Endometrial microvascular endothelial cells (primary cell): ENCODE measurements around the gene TOPORS. TPM values are rescaled to one million over a fixed set of nuclear protein-coding genes. Genes with fewer than 3 reads are reported as not detected.
"Not testable (repeated sequence)": the region's sequence is repeated elsewhere in the genome, so short reads cannot be mapped to it uniquely, and the experiment has no call there.

Source experiments
- in situ Hi-C: cut with HindIII; loops from 2 replicates; pipeline ENCODE4 v1.10.0; 2017; ENCODE audit warnings: low sequenced_read_pairs, low pct_unique_long_range_greater_than_20kb; ENCODE audit errors: inconsistent ontology term
- total RNA-seq: library from RNA; depleted of rRNA; stranded (reverse); fragments of >200 nt; gene quantifications from one replicate; pipeline ENCODE4 v1.2.3, GENCODE V29; 2015; ENCODE audit errors: inconsistent ontology term

Gene TOPORS
- 16.5 TPM for total RNA-seq

DNA sequence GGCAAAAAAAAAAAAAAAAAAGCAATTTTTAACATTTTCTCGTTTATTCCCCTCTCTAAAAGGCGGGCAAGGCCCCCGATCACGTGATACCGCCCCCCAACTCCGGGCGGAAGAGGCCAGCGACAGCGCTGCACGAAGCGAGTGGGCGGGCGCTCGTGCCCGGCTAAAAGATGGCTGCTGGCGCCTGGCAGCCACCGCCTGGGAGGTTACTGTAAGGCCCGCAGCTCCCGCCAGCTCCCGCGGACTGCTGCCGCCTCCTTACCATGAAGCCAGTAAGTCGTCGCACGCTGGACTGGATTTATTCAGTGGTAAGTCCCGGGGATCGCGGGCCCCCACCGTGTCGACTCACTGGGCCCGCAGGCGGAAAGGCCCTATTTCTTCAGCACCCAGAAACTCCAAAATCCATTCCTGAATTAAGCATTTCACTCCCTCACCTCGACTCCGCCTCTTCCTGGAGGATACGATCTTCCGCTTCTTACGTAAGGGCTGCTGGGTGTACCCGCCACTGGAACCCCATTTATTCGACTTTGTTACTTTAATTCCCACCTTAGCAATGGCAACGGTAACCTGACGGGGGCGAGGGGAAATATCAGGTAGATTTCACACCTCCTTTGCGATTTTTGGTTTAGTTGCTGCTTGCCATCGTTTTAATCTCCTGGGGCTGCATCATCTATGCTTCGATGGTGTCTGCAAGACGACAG, at the start of gene TOPORS, which contains the start of gene SMIM27:
Gene TOPORS, minus strand, starts transcription at position 415 of the 701 bp plus-strand sequence. Its CDS starts 150 bp downstream, at position 265.
Gene SMIM27, plus strand, starts transcription at position 156 of the 701 bp plus-strand sequence. Its CDS starts 108 bp downstream, at position 264.
- in situ Hi-C loops: no loop called here

DNA sequence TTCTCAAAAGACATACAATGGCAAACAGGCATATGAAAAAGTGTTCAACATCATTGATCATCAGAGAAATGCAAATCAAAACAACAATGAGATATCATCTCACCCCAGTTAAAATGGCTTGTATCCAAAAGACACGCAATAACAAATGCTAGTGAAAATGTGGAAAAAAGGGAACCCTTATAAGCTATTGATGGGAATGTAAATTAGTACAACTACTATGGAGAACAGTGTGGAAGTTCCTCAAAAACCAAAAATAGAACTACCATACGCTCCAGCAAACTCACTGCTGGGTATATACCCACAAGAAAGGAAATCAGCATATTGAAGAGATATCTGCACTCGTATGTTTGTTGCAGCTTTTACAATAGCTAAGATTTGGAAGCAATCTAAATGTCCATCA, 46.6 kb upstream of the TOPORS start:
- in situ Hi-C loops: not testable (repeated sequence)

DNA sequence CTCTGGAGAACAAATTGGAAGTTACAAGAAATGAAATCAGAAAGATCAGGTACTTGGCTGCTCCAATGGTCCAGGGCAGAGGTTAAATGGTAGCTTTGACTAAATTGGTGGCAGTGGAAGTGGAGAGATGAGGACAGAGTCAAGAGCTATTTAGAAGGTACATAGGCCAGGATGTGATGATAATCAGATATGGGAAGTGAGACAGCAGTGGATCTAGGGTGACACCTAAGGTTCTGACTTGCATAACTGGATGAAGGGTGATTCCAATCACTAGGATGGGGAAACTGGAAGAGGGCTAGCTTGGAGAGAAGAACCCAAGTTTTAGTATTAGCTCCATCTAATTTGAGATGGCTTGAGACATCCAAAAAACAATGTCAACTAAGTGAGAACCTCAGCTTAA, 44.5 kb upstream of the TOPORS start:
- in situ Hi-C loops: no loop called here

DNA sequence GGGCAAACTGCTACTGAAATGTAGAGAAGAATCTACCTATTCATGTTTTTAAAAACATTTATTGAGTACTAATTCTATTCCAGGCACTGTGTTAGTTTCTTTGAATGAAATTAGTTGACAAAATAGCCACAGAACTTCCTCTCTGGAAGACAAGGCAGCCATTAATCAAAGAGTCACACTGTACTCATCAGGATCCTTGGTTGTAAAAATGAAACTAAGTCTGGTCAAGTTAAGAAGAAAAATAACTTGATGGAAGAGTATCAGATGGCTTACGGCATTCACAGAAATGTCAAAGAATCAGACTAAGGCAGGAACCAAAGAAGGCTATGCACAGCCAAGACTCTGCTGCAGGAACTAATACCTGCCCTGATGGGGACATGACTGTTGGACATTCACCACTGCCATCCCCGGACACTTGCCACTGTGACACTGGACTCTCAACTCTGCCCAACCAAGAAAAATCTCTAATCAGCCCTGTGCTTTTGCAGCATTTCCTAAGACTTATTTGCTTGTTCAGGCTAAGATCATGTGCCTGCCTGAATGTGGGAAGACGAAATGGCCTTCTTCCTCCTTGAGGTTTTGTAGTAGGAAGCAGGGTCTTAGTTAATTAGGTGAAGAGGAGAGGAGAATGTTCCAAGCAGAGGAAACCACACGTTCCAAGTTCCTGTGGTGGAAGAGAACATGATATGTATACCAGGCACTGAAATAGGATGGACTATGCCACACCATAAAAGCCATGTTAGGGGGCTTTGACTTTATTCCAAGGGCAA, 43.9 kb upstream of the TOPORS start:
- in situ Hi-C loops: no loop called here

DNA sequence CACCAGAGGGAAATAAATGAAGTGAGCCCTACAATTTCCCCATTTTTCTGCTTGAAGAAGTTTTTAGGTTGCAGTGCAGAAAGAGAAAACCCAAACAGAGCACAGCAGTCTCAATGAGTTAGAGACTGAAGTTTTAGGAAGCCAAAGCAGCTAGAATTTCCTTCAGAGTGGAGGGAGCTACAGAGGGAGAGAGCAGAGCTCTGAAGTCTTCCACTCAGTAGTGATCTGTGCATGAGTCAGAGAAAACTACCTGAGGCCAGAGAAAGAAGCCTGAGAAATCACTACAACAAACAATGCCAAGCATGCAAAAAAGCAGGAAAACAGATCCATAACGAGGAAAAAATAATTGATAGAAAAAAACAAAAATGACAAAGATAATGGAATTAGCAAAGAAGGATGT, 38.5 kb upstream of the TOPORS start:
- in situ Hi-C loops: no loop called here

DNA sequence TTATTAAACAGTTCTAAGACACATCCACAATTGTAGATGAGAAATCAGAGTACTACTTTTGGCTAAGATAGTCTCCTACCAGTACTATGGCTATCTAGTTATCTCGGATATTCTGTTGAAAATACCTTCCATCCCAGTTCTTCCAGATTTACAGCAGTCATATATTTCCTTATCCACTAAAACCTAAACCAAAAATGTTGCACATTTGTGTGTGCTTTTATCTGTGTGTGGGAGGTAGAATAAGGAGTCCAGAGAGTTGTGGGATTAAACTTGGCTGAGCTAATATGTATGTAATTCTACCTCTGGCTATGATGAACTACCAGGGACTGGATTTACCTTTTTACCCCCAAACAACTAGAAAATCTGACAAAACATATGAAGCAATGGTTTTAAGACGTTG, 38.1 kb upstream of the TOPORS start:
- in situ Hi-C loops: no loop called here

DNA sequence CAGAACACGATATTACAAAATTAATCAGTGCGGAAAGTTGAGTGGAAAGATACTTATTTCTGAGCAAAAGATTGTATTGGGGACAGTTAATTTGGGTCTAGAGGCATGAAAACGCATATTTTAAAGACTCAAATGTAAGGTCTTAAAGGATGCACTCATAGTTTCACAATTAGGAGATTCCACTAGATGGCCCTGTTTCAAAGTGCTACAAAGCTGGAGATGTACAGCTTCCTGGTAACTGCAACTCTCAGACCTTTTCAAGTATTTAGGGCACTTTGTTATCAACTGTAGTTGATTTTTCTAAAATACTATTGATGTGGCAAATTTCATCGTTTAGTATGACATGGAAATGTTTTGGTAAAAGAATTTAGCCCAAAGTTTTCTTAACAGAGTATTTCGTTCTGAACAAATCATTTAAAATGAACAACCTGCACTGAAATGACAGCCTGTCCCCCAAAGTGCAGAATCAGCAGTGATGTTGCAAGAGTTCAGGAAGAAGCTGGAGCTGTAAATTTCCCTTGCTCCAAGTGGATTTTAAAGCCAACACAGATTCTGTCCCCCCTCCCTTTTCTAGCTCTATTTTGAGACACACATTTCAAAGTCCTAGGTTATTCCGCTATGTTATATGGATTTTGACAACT, 36.8 kb upstream of the TOPORS start:
- in situ Hi-C loops: no loop called here

DNA sequence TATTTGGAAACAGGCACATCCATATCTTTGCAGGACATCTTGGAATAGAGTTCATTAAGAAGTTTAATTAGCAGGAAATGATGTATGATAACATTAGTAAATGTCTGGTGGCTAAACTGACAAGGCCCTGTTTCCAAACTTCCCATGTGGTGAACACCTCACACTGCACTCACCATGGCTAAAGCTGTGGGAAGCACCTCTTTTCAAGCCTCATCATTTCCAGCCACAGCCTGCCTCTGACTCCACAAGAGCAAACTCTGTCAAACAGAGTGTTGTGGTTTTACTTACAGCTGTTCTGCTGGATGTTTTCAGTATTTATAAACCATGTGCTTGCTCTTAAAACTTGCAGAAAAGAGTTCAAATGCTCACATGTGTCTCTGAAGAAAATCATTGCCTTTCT, 35.5 kb upstream of the TOPORS start:
- in situ Hi-C loops: no loop called here

DNA sequence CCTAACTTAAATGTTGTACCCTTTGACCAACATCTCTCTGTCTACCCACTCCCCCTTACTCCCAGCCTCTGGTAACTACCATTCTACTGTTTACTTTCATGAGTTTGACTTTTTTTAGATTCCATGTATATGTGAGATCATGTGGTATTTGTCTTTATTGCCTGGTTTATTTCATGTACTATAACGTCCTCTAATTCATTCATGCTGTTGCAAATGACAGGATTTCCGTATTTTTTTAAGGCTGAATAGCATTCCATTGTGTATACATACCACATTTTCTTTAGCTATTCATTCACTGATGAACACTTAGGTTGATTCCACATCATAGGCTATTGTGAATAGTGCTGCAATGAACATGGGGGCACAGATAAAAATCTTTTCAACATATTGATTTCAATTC, 32.4 kb upstream of the TOPORS start:
- in situ Hi-C loops: no loop called here

DNA sequence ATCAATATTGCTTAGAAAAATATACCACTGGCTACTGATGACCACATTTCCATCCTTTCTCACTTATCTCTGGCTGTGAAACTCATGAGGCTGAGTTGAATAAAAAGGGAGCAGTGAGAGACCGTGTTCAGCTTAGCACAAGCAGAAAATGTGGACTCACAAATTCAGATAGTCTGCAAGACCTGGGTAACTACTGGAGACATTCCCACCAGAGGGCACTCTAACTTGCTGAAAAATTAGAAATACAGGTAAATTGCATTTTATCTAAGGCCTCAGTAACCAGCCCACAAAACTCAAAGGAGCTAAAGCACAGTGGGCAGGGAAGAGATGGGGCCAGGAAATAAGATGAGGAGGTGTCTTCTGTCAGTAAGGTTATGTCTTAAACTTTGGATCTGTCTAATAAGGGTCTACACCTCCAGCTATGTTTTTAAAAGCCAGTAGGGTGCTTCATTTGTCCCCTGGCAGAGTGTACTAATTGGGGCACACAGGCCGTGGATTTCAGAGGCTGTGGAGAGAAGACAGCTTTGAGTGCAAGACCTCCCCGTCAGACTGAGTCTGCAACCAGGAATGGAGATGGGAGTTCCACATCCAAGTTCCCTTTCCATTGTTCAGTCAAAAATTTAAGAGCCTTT, 29.2 kb upstream of the TOPORS start:
- in situ Hi-C loops: no loop called here

DNA sequence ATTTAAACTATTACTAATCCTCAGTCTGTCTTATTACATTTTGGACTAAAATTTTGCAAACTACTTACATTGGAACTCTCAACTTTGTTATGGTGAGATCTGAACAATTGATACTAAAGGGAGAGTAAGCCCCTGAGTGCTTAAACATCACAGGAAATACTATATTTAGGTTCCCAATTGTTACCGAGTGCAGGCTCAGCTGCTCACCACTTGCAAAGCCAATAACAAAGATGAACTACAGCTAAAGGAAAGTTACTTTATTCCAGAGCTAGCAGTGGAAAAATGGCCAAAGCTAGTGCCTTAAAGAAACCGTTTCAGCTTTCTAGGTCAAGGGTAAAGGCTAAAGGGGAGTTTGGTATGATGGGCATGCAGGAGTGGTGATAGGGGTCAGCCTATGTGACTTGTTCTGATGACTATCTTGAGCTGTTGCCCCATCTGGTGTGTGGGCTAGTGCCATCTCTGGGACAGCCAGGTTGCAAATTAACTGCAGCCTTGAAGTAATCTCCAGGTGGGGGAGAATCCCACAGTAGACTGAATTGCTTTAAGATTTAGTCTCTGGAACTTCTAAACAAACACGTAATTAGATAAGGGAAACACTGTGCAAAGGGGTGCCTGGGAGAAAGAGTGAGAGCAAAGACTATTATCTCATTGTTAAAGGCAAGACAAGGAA, 28.4 kb upstream of the TOPORS start:
- in situ Hi-C loops: no loop called here

DNA sequence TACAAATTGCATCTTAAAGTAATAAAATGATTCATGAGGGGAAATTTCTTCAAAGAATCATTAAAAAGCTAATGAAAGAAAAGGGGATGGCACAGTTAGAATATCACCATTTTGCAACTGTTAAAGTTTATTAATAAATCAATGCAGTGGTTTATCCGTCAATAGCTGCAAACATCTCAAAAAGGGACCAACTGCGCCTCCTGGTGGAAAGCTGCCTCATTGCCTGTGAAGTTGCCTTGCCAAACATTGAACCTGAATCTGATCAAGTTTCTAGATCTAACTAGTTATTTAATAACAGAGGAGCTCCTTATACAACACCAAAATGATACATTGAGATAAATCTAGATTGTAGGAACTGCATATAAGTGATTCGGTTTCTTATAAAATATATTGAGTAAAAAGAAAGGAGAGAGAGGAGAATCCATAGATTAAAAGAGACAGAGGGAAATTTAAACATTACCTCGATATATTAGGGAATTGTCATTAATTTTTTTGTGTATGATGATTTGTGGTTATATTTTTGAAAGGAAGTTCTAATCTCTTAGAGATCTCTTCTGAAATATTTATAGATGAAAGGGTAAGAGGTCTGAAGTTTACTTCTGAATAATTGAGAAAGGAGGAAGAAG, 27.4 kb upstream of the TOPORS start:
- in situ Hi-C loops: no loop called here

DNA sequence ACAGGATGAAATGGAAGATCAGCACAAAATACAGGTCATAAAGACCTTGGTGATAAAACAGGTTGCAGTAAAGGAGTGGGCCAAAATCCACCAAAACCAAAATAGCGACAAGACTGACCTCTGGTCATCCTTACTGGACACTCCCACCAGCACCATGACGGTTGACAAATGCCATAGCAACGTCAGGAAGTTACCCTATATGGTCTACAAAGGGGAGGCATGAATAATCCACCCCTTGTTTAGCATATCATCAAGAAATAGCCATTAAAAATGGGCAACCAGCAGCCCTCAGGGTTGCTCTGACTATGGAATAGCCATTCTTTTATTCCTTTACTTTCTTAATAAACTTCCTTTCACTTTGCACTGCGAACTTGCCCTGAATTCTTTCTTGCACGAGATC, 26.6 kb upstream of the TOPORS start:
- in situ Hi-C loops: no loop called here

DNA sequence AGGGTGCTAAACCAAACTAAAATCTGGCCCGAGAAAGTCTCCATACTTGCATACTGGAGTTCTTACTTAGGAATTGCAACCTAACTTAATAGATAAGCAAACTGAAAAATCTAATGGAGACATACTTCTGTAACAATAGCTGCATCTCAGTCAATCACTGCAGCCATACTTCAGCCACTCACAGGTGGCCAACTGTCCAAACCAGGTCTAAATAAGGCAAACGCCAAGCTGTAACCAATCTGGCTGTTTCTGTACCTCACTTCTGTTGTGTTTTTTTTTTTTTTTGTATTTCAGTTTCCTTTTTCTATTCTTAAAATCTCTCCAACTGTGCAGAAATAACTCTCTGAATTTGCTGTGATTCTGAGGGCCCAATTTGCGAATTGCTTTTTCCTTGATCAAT, 24.9 kb upstream of the TOPORS start:
- in situ Hi-C loops: no loop called here

DNA sequence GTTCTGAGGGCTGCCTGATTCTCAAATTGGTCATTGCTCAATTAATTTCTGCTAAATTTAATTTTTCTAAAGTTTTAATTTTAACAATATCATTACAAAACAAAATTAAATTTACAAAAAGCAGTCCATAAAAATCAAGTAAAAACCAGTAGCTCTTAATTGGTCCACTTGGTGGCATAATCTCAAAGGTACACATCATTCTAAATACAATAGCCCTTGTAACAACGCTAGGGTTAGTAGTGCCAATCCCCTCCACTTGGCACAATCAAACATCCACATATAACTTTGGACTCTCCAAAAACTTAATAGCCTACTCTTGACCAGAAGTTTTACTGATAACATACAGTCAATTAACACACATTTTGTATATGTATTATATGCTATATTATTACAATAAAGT, 22.5 kb upstream of the TOPORS start:
- in situ Hi-C loops: no loop called here

DNA sequence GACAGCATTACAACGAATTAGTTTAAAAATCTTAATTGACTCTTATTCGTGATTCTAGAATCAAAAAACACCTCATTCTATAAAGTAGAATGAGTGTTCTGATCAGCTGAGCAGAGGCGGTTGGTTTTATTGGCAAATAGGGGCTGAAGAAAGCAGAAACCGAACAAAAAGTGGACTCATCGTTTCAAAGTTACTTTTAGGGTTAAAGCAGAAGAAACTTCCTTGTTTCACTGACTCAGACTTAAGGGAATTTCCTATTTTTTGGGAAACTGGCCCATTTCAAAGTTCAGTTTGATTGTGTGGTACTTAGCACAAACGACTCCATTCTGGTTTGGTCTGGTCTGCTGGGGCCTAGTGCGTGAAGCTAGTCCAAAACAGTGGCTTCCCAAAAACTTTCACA, 21.4 kb upstream of the TOPORS start:
- in situ Hi-C loops: no loop called here

DNA sequence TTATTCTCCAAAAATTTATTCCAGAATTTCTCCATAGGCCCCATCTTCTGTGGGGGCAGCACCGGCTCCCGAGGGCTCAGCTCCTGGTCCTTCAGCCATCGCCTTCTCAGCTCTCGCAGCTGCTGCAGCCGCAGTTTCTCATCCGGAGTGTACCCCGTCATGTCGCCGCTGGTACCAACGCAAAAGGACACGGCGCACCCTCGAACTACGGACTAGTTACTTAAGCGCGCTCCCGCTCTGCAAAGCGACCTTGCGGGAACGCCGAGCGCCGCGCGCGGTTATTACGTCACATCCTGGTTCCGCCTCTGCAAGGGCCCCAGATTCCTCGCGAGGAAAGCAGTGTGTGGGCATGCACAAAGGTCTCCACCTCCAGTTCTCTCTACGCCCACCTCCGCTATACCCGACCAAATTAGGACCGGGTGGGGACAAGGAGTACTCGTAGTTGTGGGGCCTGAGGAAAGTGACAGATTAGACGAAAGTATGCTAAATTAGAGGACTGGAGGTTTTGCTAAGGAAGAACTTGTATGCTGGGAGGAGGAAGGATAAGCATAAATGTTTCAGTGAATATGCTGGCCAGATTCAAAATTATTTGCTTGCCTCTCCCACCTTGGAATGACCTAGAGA, 20.6 kb upstream of the TOPORS start, which contains the start of gene NDUFB6:
Gene NDUFB6, minus strand, starts transcription at position 260 of the 624 bp plus-strand sequence. Its CDS starts 99 bp downstream, at position 161.
- in situ Hi-C loops: no loop called here
